Transverse colon (tissue), 4 donors: Measurements from ENCODE around the gene COL23A1. TPM values are rescaled to one million over a fixed set of nuclear protein-coding genes. Genes with fewer than 3 reads are reported as not detected.

Source experiments
- DNase-seq: peaks from one replicate; pipeline ENCODE4 v3.0.0-alpha.2; 2019
- H3K27ac ChIP-seq, 4 donors: fragments of 200-600 bp; sonication (generic); 2 replicates each; pipeline ENCODE4 v1.5.1; 2016 to 2018; ENCODE audit warnings: inconsistent platforms in 4 of 4
- H3K27me3 ChIP-seq: fragments of 200-600 bp; sonication (generic); 2 replicates; pipeline ENCODE4 v1.5.1; 2017; ENCODE audit warnings: inconsistent platforms
- H3K36me3 ChIP-seq, 4 donors: fragments of 200-600 bp; sonication (generic); 2 replicates each; pipeline ENCODE4 v1.5.1; 2017 to 2019; ENCODE audit warnings: inconsistent platforms in 4 of 4
- H3K4me1 ChIP-seq, 4 donors: fragments of 200-600 bp; sonication (generic); 2 replicates each; pipeline ENCODE4 v1.5.1; 2017 to 2020; ENCODE audit warnings: inconsistent platforms in 4 of 4
- H3K4me3 ChIP-seq, 4 donors: fragments of 200-600 bp; sonication (generic); 1 replicate in 1 of 4; 2 replicates in 3 of 4; pipeline versions ENCODE4 v1.5.1 to v1.6.1; 2017 to 2019; ENCODE audit warnings: inconsistent platforms in 4 of 4
- H3K9me3 ChIP-seq, 2 donors: fragments of 200-600 bp; sonication (generic); 2 replicates each; pipeline ENCODE4 v1.5.1; 2017 to 2019; ENCODE audit warnings: inconsistent platforms in 2 of 2
- CTCF ChIP-seq, 5 experiments: fragments of 200-600 bp in 3 of 5; fragments of 450-650 bp in 2 of 5; sonication (generic) in 3 of 5; IDR thresholded peaks; 1 replicate in 2 of 5; 2 replicates in 3 of 5; pipeline ENCODE4 v1.5.1; 2016 to 2017; ENCODE audit warnings: antibody characterized with exemption in 5 of 5, inconsistent platforms in 3 of 5, mild to moderate bottlenecking in 2 of 5, moderate library complexity in 1 of 5
- EP300 ChIP-seq: sonication (generic); formaldehyde crosslinking; IDR thresholded peaks from one replicate; pipeline ENCODE4 v1.6.1; 2017; ENCODE audit warnings: antibody characterized with exemption, low read depth
- POLR2A ChIP-seq: fragments of 450-650 bp; IDR thresholded peaks from one replicate; pipeline ENCODE4 v1.6.1; 2016; ENCODE audit warnings: antibody characterized with exemption, mild to moderate bottlenecking, moderate library complexity
- POLR2AphosphoS5 ChIP-seq, 3 donors: sonication (generic); formaldehyde crosslinking; IDR thresholded peaks; one replicate each; pipeline ENCODE4 v1.6.1; 2016; ENCODE audit warnings: antibody characterized with exemption in 3 of 3
- WGBS, 2 donors: methylation state at CpG; one replicate each; pipeline ENCODE4 v1.1.5; 2018; ENCODE audit warnings: low coverage in 1 of 2; 5-methylcytosine and 5-hydroxymethylcytosine counted together
- in situ Hi-C, 4 donors: fragments of 200-750 bp; cut with MboI; loops; one replicate each; pipeline versions ENCODE4 v1.15.0 to v1.15.1; 2017; ENCODE audit warnings: low sequenced_read_pairs in 3 of 4, low pct_ligation_motif_present in 1 of 4, low pct_unique_long_range_greater_than_20kb in 1 of 4
- intact Hi-C: fragments of 100-400 bp; cut with DNase I; formaldehyde crosslinking; loops from one replicate; pipeline ENCODE4 v1.15.1; 2023; ENCODE audit warnings: low total_unique reads
- total RNA-seq, 4 donors: library from RNA; depleted of rRNA; stranded (reverse); fragments of >200 nt; gene quantifications; one replicate each; pipeline ENCODE4 v1.1.0, GENCODE V29; 2016

Gene COL23A1
- total RNA-seq, 4 donors from 2014 or later: 0.14 to 2.2 (median 1.4) TPM; not detected in 1

DNA sequence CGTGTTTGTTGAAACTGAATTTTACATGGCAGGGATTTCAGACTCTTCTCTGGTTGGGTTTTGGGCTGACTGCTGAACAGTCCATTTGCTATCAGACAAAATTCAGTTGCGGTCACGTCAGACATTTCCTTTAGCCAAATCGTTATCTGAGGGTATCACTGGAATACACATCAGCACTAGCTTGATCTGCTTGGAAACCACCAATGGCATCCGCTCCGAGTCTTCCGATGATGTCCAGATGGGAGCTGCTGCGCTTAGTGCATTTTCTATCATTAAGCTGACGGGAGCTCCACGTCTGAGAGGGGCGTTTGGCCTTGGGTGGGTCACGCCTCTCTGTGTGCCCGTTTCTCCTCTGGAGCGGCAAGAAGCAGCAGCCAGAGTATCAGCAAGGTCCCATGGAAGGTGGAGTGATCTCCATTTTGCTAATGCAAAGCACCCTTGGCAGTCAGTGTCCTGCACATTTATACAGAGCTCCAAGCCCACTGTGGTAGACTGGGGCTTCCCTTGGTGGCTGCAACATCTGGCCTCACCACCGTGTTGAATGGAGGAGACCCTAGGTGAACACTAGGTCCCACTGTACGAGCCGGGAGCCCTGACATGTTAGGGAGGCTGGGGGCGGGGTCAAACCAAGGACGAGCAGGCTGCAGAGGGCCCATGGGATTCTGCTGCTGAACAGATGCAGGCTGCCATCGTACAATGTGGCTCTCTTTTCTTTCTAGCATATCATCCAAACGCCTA, 223.0 kb downstream of the COL23A1 start:
- 81 to 84% methylated on average over 3 to 21 of the region's 21 CpGs for WGBS, 2 donors

GRCh38 chr5:178365501-178366440, 224.4 kb downstream of the COL23A1 start:
- Histone ChIP-seq H3K27ac (no peak overlapping the region), H3K27me3 (no peaks in the 10 kb centered on the region), H3K4me3 (no peak overlapping the region), H3K36me3 (no peaks in the 10 kb centered on the region), H3K4me1 (no peaks in the 10 kb centered on the region), H3K9me3 (no peaks in the 10 kb centered on the region)
- whole genome bisulfite sequencing, 2 donors: 91 to 96% methylated on average over 4 to 27 of the region's 27 CpGs
- DNase-seq: no peak
- intact Hi-C loops (no loop called here), in situ Hi-C loops (no loop called here)
- TF ChIP-seq POLR2A (no peak), EP300 (no peak), POLR2AphosphoS5 (IDR thresholded peaks at IDR 0.05) (no peak), CTCF (IDR thresholded peaks at IDR 0.05) (no peak)

More for the DNA sequence above, 223.0 kb downstream of the COL23A1 start:
- Histone ChIP-seq H3K4me1 (peaks cover 0 to 4% (median 2%) of the 10 kb centered on the region in 4 donors), H3K36me3 (no peaks in the 10 kb centered on the region), H3K27ac (no peak overlapping the region), H3K4me3 (no peak overlapping the region), H3K27me3 (no peaks in the 10 kb centered on the region), H3K9me3 (no peaks in the 10 kb centered on the region)
- no peak for TF ChIP-seq POLR2A
- no peak for TF ChIP-seq EP300
- no peak for TF ChIP-seq POLR2AphosphoS5 (IDR thresholded peaks at IDR 0.05)
- no peak for TF ChIP-seq CTCF (IDR thresholded peaks at IDR 0.05)
- DNase-seq: no peak
- intact Hi-C loops (no loop called here), in situ Hi-C loops (no loop called here)

GRCh38 chr5:178364326-178364675, 225.9 kb downstream of the COL23A1 start:
- no peaks in the 10 kb centered on the region for H3K27me3 ChIP-seq
- in situ Hi-C loops (no loop called here), intact Hi-C loops (no loop called here)
- no peaks in the 10 kb centered on the region for H3K9me3 ChIP-seq
- no peaks in the 10 kb centered on the region for H3K4me1 ChIP-seq
- WGBS, 2 donors: 94% methylated on average over 7 of the region's 7 CpGs; no CpG with 5 or more reads in 1 of the 2 donors
- no peak overlapping the region for H3K27ac ChIP-seq
- TF ChIP-seq POLR2AphosphoS5 (IDR thresholded peaks at IDR 0.05) (no peak), CTCF (IDR thresholded peaks at IDR 0.05) (no peak), POLR2A (no peak), EP300 (no peak)
- DNase-seq: no peak
- no peaks in the 10 kb centered on the region for H3K36me3 ChIP-seq
- no peak overlapping the region for H3K4me3 ChIP-seq
